GM12874 (cell line): ENCODE data around the gene SH3BP4.

Experiments used
- TF ChIP-seq, protein P1 (sequence below): IDR thresholded peaks from 2 replicates; pipeline ENCODE4 v1.5.1; 2011; ENCODE audit warnings: low read depth, mild to moderate bottlenecking, control low read depth, low read length, moderate library complexity; ENCODE audit not compliant: insufficient read depth

Gene SH3BP4

DNA sequence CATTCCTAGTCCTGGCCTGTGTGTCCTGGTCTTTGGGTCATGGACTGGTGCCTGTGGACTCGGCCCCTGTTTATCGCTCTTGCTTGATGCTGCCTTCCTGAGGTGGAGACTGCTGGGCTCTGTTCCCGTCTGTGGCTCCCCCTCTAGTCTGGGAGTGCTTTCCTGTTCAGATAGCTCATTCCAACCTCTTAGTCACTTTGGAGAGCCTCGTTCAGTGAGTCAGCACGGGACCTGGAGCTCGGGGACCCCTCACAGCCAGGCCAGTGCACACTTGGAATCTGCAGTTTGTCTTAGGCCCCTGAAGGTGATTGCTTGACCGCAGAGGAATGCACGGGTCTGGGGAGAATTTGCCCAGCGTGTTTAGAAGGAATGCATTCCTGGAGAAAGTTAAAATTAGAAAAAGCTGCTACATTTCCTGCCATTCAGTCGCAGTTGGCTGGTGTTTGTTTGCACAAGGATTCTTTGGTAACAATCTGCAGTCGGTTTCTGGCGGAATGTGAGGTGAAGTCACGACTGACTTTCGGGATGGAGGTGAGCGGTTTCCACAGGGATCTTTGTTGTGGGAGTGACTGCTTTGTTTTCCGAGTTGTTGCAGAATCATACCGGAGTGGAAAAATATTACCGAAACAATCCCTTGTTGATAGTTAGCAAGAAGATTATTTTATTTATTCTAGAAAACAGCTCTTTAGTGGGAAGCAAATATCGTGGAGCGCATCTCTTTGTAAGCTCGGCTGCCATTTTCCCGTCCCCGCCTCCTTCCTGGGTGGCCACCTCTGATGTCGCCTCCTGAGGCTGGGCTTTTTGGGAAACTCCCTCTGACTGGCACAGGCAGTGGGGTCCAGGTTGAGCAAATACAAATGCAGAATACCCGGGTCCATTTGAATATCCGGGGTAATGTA is 29.6 kb downstream of the SH3BP4 start:
- TF ChIP-seq, protein P1, sequence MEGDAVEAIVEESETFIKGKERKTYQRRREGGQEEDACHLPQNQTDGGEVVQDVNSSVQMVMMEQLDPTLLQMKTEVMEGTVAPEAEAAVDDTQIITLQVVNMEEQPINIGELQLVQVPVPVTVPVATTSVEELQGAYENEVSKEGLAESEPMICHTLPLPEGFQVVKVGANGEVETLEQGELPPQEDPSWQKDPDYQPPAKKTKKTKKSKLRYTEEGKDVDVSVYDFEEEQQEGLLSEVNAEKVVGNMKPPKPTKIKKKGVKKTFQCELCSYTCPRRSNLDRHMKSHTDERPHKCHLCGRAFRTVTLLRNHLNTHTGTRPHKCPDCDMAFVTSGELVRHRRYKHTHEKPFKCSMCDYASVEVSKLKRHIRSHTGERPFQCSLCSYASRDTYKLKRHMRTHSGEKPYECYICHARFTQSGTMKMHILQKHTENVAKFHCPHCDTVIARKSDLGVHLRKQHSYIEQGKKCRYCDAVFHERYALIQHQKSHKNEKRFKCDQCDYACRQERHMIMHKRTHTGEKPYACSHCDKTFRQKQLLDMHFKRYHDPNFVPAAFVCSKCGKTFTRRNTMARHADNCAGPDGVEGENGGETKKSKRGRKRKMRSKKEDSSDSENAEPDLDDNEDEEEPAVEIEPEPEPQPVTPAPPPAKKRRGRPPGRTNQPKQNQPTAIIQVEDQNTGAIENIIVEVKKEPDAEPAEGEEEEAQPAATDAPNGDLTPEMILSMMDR, result no peak

DNA sequence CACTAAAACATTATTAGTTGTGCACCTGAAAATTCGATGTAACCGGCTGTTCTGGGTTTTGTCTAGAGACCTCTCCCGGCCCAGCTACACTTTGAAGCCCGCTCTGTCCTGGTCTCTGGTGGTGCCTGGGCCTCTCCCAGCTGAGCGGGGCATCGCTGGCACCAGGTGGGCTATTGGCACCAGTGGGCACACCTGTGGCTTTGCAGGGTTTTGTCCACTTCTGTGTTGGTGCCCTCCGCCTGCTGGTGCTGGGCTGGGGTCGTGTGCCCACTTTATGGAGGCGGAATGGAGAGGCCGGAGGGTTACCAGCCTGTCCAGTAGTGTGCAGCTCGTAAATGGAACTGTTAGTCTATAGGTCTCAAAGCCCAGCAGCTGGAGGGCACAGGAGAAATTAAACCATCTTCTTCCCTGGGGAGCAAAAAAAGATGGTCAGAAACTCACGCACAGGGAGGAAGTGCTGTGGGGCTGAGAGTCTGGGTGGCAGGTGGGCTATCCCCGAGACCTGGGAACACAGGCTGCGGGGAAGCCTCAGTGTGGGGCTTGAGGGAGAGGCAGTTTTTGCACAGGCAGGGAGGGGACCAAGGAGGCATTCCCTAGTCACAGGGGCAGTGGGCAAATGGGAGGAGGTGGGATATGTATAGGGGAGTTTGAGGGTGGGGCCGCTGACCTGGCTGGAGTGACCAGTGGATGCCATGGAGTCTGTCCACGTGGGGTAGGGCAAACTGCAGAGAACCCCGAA is 30.4 kb downstream of the SH3BP4 start:
- TF ChIP-seq, protein P1, result no peak

DNA sequence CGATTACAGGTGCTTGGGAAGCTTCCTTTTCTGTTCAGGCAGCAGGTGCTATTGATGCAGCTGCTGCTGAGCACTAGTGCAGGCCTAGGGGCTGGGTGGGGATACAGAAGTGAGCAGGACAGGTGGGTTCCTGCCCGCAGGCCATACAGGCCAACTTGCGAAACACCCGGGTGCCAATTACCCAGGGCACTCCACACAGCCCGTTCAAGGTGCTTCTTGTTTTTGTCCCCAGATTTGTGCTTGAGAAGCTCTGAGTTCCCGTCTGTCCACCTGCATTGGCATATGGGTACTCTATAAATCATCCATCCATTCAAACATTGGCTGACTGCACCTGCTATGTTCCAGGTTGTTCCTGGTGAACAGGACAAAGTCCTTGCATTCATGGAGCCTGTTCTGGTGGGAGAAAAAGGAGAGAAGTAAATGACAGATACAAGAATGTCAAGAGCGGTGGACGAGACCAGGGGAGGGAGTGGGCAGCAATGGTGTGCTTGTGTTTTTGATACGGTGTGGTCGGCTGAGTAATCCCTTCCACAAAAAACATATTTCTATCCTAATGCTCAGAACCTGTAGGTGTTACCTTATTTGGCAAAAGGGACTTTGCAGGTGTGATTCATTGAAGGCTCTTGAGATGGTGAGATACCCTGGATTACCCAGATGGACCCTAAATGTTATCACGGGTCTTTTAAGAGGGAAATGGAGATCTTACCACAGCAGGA is 31.4 kb downstream of the SH3BP4 start:
- TF ChIP-seq, protein P1, result no peak

DNA sequence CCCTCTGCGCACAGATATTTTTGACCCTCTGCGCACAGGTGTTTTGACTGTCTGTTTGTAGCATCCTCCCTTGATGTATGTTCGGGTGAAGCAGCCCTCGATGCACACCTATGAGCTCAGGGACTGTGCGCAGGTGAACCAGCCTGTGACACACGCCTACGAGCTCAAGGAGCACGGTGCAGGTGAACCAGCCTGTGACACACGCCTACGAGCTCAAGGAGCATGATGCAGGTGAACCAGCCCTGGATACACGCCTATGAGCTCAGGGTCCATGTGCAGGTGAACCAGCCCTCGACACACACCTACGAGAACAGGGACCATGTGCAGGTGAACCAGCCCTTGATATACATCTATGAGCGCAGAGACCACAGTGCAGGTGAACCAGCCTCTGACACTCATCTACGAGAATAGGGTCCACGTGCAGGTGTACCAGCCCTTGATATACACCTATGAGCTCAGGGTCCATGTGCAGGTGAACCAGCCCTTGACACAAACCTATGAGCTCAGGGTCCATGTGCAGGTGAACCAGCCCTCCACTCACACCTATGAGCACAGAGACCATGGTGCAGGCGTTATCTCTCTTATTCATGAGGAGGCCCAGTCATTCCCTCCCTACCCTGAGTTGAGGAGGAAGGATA is 33.9 kb downstream of the SH3BP4 start:
- TF ChIP-seq, protein P1, result no peak

DNA sequence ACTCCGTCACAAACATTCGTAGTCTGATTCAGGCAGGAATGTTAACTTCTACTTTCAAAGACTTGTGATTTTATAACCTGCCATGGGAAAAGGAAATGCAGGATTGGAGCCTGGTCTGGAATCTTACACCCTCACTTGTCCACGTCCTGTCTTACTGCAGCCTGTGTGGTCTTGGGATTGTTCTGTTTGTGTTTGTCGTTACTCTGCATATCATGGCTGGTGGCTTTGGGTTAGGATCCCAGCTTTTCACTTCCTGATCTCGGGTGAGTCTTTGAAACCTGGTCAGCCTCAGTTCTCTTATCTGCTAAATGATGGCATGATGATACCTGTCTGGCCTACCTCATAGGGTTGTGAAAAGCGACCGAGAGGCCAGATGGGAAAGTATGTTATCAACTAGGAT is 34.6 kb downstream of the SH3BP4 start:
- TF ChIP-seq, protein P1, result no peak

DNA sequence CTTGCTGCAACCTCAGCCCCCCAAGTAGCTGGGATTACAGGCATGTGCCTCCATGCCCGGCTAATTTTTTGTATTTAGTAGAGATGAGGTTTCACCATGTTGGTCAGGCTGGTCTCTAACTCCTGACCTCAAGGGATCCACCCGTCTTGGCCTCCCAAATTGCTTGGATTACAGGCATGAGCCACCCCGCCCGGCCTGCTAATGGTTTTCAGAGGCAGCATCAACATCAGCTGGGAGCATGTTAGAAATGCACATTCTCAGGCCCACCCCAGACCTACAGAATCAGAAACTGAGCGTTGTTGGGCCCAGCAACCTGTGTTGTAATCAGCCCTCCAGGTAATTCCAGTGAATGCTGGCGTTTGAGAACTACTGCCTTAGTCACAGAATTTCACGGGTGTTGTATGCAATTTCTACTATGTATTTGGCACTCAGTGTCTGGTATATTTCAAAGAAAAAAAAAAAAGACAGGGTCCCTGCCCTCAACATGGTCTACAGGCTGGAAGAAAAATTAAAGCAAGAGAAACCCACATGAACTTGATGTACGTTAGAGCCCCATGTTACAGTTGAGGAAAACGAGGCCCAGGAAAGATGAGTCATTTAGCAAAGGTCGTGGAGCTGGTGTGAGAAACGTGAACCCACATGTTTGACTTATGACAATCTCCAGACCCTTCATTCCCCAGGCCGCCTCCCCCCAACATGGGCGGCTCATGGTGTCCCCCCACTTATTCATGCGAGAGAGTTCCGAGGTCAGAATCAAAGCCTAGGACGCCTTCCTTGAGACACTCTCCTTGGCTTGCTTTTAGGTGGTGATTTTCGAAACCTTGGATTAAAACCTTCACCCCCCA is 35.3 kb downstream of the SH3BP4 start:
- TF ChIP-seq, protein P1, result no peak
